ENCODE measurements around the gene FAM25G. TPM values are rescaled to one million over a fixed set of nuclear protein-coding genes. Genes with fewer than 3 reads are reported as not detected.
"Not testable (repeated sequence)": the region's sequence is repeated elsewhere in the genome, so short reads cannot be mapped to it uniquely, and the experiment has no call there.

Gene FAM25G
- total RNA-seq: not detected

GRCh38 chr10:47491600-47491999, at the start of gene FAM25G:
Gene FAM25G, minus strand, starts transcription at chr10:47491700. Its CDS starts 26 bp downstream, at chr10:47491674.
- H3K27ac Mint-ChIP-seq; DNase-seq; H3K9me3 Mint-ChIP-seq; intact Hi-C loops (cut with micrococcal nuclease); H3K27me3 Mint-ChIP-seq (ENCODE audit: low read depth); CTCF ChIA-PET; H3K4me1 Mint-ChIP-seq (ENCODE audit: low read depth); H3K4me3 Mint-ChIP-seq; H3K36me3 Mint-ChIP-seq (ENCODE audit: low read depth): not testable (repeated sequence)

DNA sequence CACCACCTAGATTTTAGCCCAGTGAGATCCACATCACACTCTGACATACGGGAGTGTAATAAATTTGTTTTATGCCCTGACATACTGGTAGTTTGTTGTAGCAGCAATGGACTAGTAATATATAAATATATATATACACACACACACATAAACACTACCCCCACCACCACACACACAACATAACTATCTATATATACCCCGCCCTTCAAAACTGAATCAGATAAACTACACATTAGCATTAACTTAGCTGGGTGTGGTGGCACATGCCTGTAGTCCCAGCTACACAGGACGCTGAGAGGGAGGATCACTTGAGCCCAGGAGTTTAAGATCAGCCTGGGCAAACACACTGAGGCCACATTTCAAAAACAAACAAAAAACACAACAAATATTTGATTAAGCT, 44.9 kb upstream of the FAM25G start:
- intact Hi-C loops (cut with micrococcal nuclease); H3K4me3 Mint-ChIP-seq; H3K36me3 Mint-ChIP-seq (ENCODE audit: low read depth); DNase-seq; H3K27me3 Mint-ChIP-seq (ENCODE audit: low read depth); H3K4me1 Mint-ChIP-seq (ENCODE audit: low read depth); H3K9me3 Mint-ChIP-seq; CTCF ChIA-PET; H3K27ac Mint-ChIP-seq: not testable (repeated sequence)

GRCh38 chr10:47523475-47523874, 32.0 kb upstream of the FAM25G start, which contains the start of gene AGAP9:
Gene AGAP9, minus strand, starts transcription at chr10:47523638. Its CDS starts 112 bp downstream, at chr10:47523526.
- DNase-seq; H3K4me3 Mint-ChIP-seq; H3K4me1 Mint-ChIP-seq (ENCODE audit: low read depth); CTCF ChIA-PET; H3K36me3 Mint-ChIP-seq (ENCODE audit: low read depth); H3K27me3 Mint-ChIP-seq (ENCODE audit: low read depth); H3K27ac Mint-ChIP-seq; intact Hi-C loops (cut with micrococcal nuclease); H3K9me3 Mint-ChIP-seq: not testable (repeated sequence)

GRCh38 chr10:47502313-47502712, 10.8 kb upstream of the FAM25G start:
- intact Hi-C loops (cut with micrococcal nuclease); H3K4me3 Mint-ChIP-seq; H3K36me3 Mint-ChIP-seq (ENCODE audit: low read depth); DNase-seq; H3K27me3 Mint-ChIP-seq (ENCODE audit: low read depth); H3K4me1 Mint-ChIP-seq (ENCODE audit: low read depth); CTCF ChIA-PET; H3K27ac Mint-ChIP-seq; H3K9me3 Mint-ChIP-seq: not testable (repeated sequence)

DNA sequence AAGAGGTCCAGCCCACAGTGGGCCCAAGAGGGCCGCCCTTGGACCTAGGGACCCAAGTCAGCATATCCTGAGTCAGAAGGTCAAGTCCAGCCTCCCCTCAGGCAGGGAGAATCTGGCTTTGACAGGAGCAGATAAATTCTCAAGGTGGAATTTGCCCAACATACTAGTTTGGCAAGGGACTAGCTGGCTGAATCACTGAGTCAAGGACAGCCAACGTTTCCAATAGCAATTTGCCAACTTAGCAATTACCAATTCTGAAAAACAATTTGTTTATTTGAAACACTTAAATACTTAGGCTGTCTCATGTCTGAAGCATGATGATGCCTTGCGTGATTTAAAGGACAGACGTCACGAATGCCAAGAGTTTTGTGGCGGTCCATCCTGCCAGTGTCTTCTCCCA, 2.7 kb upstream of the FAM25G start:
- intact Hi-C loops (cut with micrococcal nuclease); H3K36me3 Mint-ChIP-seq (ENCODE audit: low read depth); H3K4me1 Mint-ChIP-seq (ENCODE audit: low read depth): not testable (repeated sequence)

GRCh38 chr10:47489630-47490029, 1.9 kb downstream of the FAM25G start:
- H3K36me3 Mint-ChIP-seq (ENCODE audit: low read depth); CTCF ChIA-PET; DNase-seq; H3K27me3 Mint-ChIP-seq (ENCODE audit: low read depth); H3K4me3 Mint-ChIP-seq; H3K27ac Mint-ChIP-seq; H3K9me3 Mint-ChIP-seq; H3K4me1 Mint-ChIP-seq (ENCODE audit: low read depth); intact Hi-C loops (cut with micrococcal nuclease): not testable (repeated sequence)

More for the DNA sequence above, 2.7 kb upstream of the FAM25G start:
- H3K4me3 Mint-ChIP-seq; H3K27ac Mint-ChIP-seq; H3K9me3 Mint-ChIP-seq; CTCF ChIA-PET; H3K27me3 Mint-ChIP-seq (ENCODE audit: low read depth); DNase-seq: not testable (repeated sequence)

- DNase-seq; H3K4me1 Mint-ChIP-seq (ENCODE audit: low read depth); intact Hi-C loops (cut with micrococcal nuclease); CTCF ChIA-PET; H3K9me3 Mint-ChIP-seq; H3K27ac Mint-ChIP-seq; H3K36me3 Mint-ChIP-seq (ENCODE audit: low read depth); H3K4me3 Mint-ChIP-seq; H3K27me3 Mint-ChIP-seq (ENCODE audit: low read depth): not testable (repeated sequence)
Observed at GRCh38 chr10:47485943-47486342, 5.6 kb downstream of the FAM25G start.

DNA sequence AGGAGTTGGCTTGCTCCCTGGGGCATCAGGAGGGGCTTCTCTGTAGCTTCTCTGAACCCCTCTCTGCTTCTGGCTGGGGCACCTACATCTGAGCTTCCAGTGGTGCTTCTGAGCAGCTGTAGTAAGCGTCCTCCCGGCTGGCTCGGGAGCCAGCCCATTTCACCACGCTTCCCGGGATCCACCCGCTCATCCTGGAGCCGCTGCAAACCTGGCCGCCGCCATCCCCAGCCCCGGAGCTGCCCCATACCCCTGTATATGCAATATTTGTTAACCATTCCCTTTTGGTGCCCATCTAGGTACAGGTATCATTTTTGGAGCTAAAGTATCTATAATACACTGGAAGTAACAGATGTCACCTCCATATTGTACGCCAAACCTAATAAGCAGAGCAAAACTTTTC, 6.7 kb downstream of the FAM25G start:
- CTCF ChIA-PET; H3K27me3 Mint-ChIP-seq (ENCODE audit: low read depth); H3K9me3 Mint-ChIP-seq; H3K4me1 Mint-ChIP-seq (ENCODE audit: low read depth); DNase-seq; intact Hi-C loops (cut with micrococcal nuclease); H3K27ac Mint-ChIP-seq; H3K36me3 Mint-ChIP-seq (ENCODE audit: low read depth); H3K4me3 Mint-ChIP-seq: not testable (repeated sequence)

DNA sequence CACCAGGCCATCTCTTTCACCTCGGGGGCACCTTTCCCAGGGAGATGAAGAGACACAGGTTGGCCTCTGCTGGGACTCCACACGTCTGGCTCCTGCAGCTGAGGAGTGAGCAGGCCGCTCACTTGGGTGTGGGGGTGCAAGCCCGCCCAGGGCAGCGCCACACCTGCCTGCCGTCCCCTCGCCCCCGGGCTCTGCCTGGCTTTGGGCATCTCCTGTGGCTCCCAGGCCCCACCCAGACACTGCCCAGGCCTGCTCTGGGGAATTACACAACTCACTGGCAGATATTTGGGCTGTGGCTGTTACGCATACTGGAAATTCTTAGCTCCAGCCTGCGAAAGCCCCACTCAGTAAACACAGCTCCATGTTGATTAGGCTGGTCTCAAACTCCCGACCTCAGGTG, 7.6 kb downstream of the FAM25G start, which contains the start of gene ANXA8:
TSS of gene ANXA8 (minus strand) at position 193 of the 400 bp plus-strand sequence. CDS start at position 11, 182 bp downstream.
- DNase-seq; H3K4me3 Mint-ChIP-seq; intact Hi-C loops (cut with micrococcal nuclease); H3K27ac Mint-ChIP-seq; H3K27me3 Mint-ChIP-seq (ENCODE audit: low read depth); CTCF ChIA-PET; H3K4me1 Mint-ChIP-seq (ENCODE audit: low read depth); H3K36me3 Mint-ChIP-seq (ENCODE audit: low read depth); H3K9me3 Mint-ChIP-seq: not testable (repeated sequence)

- intact Hi-C loops (cut with micrococcal nuclease); H3K4me3 Mint-ChIP-seq; H3K4me1 Mint-ChIP-seq (ENCODE audit: low read depth); H3K36me3 Mint-ChIP-seq (ENCODE audit: low read depth); H3K27me3 Mint-ChIP-seq (ENCODE audit: low read depth); DNase-seq; H3K27ac Mint-ChIP-seq; CTCF ChIA-PET; H3K9me3 Mint-ChIP-seq: not testable (repeated sequence)
Observed at GRCh38 chr10:47482367-47482766, 9.1 kb downstream of the FAM25G start.

GRCh38 chr10:47481768-47482181, 9.7 kb downstream of the FAM25G start:
- intact Hi-C loops (cut with micrococcal nuclease); H3K27me3 Mint-ChIP-seq (ENCODE audit: low read depth); CTCF ChIA-PET; H3K9me3 Mint-ChIP-seq; H3K36me3 Mint-ChIP-seq (ENCODE audit: low read depth); H3K27ac Mint-ChIP-seq; DNase-seq; H3K4me1 Mint-ChIP-seq (ENCODE audit: low read depth); H3K4me3 Mint-ChIP-seq: not testable (repeated sequence)

GRCh38 chr10:47481182-47481766, 10.2 kb downstream of the FAM25G start:
- H3K27ac Mint-ChIP-seq; CTCF ChIA-PET; DNase-seq; H3K4me3 Mint-ChIP-seq; H3K36me3 Mint-ChIP-seq (ENCODE audit: low read depth); H3K9me3 Mint-ChIP-seq; H3K27me3 Mint-ChIP-seq (ENCODE audit: low read depth); intact Hi-C loops (cut with micrococcal nuclease); H3K4me1 Mint-ChIP-seq (ENCODE audit: low read depth): not testable (repeated sequence)

DNA sequence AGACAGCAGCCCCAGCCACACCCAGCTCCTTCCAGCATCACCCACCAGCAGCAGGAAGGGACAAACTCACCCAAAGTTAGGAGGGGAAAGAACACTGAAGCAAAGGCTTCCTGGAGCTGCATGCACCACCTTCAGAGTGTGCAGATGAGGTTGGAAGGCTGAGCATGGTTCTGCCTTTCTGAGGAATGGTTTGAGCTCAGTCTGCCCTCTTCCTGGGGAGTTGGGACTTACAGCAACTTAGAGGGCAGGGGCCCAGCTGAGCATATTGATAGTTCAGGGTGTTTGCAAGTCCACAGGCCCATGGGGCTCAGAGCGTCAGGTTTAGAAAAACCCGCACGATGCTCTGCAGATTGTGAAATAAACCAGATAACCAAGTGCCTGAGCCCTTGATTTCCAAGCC, 11.4 kb downstream of the FAM25G start:
- intact Hi-C loops (cut with micrococcal nuclease); H3K4me1 Mint-ChIP-seq (ENCODE audit: low read depth): not testable (repeated sequence)

More for the DNA sequence above, 11.4 kb downstream of the FAM25G start:
- H3K36me3 Mint-ChIP-seq (ENCODE audit: low read depth); DNase-seq; H3K27ac Mint-ChIP-seq; H3K9me3 Mint-ChIP-seq; H3K4me3 Mint-ChIP-seq; CTCF ChIA-PET; H3K27me3 Mint-ChIP-seq (ENCODE audit: low read depth): not testable (repeated sequence)

Measured in activated naive CD4-positive, alpha-beta T cell treated with anti-CD3 and anti-CD28 coated beads for 36 hours (primary cell).